HTERT RPE-1 (cell line): Measurements from ENCODE around the gene RRP1.

ENCODE experiments used
- in situ Hi-C: fragments of 300-500 bp; cut with MboI; formaldehyde crosslinking; loops from 4 replicates; pipeline ENCODE4 v1.14.3; 2020; ENCODE audit warnings: low sequenced_read_pairs

Gene RRP1

DNA sequence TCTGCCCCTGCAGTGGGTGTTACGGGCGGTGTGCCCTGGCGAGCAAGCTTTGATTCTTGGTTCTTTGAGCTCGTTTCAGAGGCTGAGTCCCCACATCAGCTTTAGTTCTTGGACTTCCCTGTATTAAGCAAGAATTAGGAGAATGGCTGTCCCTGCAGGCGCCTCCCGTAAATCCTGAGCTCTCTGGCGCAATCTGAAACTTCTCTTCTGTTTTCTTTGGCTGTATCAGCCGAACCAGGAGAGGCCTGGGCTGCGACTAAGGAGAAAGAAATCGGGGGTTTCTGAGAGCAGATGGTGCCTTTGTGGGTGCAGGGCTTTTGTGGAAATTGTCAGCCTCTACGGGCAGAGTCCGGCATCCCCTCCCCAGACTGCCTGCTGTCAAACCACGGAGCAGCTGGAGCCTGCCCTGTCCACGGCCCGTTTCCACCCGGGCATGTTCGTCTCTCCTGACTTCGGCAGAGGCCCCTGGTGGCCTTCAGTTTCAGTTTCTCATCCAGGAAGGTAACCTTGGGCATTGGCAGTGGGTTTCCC, 31.2 kb upstream of the RRP1 start:
- in situ Hi-C loops, result no loop called here

DNA sequence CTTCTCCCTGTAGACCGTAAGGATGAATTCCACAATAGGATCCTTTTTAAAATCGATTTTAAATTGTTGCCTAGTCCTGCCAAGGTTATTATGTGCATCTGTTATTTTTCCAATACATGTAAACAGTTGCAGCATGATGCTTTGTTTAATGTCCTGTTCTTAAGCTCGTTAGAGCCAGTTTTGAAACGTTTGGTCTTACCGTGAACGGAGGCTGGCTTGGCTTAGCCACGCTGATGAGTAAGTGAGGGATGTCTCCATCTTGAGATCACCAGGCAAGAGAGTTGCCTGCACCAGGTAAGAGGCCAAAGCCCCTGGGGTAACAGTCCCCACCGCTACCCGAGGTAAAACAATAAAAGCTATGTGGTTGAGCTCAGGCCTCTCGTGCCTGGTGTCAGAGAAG, 30.6 kb upstream of the RRP1 start:
- in situ Hi-C loops, result no loop called here

DNA sequence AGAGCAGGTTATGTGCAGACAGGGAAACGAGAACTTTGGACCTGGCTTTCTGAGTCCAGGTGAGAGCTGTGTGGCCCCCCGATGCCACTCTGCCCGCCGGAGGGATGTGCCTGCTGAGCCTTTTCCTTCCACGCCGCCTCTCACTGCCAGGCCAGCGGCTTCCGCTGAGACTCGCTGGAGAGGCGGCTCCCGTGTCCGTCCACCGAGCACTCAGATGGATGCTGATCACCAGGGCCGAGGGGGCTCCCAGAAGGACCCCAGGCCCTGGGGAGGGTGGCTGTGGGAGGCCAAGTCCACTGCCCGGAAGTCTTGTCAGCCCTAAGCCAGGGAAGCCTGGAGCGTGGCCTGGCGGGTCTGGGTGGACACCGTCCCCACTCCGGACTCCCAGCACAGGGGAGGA, 29.7 kb upstream of the RRP1 start:
- in situ Hi-C loops, result no loop called here

DNA sequence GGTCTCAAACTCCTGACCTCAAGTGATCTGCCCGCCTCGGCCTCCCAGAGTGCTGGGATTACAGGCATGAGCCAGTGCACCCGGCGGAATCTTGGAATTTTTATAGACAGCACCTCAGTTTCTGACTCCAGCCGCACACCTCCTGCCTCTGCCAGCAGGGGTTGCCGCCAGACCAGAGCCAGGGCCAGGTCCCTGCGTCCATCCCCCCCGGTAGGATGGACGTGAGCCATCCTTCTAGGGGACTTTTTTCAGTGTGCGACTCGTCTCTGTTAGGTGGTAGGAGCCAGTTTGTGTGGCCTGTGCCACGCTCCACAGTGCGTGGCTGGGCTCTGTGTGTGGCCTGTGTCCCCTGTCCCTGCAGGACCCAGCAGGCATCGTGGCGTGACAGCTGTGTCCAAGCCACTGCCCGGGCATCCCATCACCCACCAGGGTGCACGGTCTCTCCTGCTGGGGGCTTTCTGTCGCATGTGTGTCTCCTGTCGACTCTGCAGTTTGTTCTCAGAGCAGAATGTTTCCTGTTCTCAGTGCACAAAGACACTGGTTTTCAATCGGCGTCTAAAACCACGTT, 28.9 kb upstream of the RRP1 start:
- in situ Hi-C loops, result no loop called here

DNA sequence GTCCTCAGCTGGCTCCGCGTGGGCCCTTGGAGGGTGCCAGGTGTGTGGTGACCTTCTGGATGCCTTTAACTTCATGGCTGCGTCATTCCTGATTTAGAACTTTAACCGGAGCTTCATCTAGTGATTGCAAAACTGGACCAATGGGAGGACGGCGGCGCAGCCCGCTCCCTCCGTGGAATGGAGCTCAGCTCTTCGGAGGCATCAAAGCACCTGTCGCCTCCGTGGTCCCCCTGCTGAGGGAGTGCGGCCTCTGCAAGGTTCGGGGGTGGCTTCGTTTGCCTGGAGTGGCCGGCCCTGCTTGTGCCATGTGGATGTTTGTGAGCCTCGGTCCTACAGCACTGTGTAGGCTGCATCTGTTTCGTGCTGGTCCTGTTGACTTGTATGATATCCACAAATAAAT, 27.5 kb upstream of the RRP1 start:
- in situ Hi-C loops, result no loop called here

DNA sequence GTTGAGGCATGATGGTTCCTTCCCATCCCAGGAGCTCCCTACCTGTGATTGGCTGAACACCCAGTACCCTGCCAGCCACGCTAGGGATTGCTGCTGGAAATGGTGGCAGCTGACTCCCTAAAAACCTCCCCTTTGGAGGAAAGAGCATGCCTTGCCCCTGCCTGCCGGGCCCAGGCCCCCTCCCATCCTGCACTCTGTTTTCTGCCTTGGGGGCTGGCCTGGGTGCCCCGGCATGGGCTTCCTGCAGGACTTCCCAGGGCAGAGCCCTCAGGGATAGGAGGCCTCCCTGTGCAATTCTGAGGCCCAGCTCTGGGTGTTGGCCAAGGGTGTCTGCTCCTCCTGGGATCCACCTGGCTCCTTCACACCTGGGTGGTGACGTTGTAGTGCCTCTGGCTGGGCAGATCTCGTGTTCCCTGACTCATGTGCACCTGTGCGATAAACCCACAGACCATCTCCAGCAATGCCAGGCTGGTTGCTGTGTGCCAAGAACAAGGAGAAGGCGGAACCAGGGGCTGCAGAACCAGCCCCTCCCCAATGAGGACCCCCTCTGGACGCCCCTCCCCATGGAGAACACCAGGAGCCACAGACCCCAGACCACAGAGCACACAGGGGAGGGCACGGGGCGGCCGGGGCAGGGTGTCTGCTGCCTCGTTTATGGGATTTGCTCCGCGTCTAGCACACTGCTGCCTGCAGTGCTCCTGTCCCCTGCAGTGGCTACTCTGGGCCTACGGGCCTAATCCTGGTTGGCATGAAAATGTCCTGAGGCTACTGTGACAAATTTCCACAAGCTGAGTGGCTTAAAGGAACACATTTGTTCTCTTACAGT, 26.9 kb upstream of the RRP1 start:
- in situ Hi-C loops, result no loop called here

DNA sequence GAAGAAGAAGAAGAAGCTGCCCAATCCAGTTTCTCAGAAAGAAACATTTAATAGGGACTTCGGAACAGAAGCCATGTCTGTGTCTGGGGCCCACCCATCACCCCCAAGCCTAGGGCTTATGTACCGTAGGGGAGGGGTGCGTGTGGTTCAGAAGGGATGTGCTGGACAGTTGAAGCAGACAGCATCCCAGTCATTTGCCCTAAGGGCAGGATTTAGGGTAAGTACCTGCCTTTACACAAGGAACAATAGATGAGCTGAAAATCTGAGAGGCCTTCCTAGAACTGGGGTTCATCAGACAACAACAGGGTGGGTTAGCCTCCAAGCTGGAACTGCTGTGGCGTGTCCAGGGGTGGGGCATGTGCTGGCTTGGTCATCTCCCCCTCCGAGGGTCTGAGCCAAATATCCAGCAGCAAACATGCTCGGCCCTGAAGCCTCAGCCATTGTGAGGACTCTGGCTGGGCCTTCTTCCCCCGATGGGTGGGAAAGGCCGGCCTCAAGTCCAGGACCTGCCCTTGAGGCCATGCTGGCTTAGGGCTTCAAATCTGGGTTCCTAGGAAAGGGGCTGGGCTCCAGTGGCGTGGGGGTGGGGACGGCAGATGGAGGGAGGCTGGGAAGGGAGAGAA, 25.4 kb upstream of the RRP1 start:
- in situ Hi-C loops, result no loop called here

DNA sequence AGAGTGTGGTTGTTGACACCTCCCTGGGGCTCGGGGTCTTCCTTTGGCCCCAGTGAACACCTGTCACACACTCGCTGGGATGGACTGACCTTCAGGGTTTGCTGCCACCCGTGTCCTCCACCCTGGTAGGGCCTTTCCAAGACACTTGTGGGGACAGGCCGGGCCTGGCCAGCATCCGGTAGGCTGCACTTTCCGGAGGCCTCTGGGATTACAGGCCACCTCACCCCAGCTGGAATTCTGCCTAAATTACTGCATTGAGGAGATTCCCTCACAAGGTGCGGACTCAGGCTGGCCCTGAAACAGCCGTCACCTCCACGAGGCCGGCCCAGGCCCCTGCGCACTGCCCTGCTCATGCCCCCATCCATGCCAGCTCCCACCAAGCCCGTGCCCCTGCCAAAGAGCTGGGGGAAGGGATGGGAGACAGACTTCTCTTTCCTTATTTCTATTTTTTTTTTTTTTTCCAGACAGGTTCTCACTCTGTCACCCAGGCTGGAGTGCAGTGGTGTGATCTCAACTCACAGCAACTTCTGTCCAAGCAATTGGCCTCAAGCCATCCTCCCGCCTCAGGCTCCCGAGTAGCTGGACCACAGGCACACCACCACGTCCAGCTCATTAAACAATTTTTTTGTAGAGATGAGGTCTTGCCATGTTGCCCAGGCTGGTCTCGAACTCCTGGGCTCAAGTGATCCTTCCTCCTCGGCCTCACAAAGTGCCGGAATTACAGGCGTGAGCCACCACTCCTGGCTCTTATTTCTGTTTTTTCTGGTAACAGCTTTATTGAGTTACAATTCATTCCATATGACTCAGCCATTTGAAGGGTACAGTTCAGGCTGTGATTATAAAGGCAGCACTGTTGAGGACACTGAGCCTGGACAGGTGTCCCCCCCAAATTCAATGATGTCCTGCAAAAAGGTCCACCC, 24.5 kb upstream of the RRP1 start:
- in situ Hi-C loops, result no loop called here

DNA sequence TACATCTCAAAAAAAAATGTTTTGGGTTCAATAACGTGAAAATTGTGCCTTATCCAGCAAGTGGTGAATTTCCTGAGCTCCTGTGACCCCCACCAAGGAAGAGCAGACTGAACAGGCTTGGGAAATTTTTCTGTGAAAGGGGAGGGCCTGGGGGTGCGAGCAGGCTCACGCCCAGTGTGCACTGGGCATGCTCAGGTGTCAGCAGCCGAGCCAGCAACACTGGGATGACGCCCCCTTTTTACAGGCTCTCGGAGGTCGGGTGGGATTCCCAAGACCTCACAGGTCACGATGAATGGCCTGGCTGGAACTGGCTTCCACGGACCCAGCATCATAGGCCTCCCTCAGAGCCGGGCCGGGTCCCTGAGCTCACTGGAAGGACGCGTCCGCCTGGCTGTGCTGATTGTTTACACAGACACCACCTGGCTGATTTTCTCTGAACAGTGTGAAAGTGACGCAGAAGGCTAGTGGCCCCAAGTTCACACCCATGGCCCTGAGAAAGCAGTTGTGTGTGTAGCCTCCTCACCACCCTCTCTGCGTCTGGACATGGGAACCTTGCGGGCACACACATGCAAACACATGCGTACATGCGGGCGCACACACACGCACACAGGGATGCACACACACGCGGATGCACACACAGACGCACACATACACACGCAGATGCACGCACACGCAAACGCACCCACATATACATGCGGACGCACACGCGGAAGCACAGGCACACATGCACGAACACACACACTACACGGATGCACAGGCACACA, 22.5 kb upstream of the RRP1 start:
- in situ Hi-C loops, result no loop called here

DNA sequence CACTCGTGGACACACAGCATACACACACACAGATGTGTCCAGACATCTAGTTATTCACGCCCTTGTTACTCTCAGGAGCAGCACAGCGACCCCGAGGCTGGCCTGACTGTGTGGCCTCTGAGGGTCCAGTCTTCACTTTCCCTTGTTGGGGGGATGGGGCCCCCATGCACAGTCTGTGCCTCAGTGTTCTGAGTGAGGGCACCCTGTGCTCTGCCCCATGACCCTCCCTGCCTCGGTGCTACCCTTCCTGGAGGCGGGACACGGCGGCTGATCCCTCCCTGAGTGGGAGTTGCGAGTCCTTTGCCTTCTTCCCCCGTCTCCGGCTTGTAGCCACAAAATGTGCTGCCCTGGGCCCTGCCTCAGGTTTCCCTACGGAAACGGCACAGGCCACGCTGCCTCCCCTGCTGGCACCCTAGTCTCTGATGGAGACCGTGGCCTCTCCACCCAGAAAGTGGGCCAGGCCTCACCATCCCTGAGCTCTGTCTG, 21.8 kb upstream of the RRP1 start:
- in situ Hi-C loops, result no loop called here

DNA sequence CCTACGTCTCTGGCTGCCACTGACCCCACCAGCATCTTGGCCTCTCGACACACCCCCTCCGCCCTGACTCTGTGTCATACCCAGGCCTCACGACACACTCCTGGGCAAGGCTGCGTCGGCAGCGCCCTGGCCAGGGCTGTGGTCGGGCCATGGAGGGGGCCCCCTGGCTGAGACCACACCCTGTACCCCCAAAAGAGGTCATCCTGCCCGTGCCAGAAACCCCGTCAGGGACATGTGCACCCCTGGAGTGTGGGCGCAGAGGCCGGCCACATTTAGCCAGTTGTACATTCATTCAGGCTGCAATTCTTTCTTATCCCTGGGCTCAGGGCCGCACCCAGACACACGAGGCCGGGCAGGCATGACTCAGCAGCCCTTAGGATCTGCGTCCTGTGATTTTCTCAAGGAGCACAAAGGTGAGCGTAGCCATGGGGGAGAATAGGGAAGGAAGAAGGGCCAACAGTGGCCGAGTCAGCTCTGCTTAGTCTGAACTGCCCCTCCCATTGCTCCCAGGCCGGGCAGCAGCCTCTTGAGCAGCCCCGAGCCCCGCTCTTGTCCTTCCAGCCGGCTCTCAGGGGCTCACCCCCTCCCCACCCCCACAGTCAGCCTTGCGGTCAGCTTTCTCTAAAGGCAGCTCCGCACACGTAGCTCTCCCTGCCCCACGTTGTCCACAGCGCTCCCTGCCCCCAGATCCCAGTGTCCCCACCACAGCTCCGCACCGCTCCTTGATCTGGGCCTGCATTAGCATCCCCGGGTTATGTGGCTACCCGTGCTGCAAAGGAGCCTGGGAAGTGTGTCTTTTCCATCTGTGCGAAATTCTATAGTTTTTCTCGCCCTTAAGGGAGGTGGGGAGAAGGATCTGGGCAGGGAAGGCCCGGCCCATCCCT, 21.2 kb upstream of the RRP1 start:
- in situ Hi-C loops, result no loop called here

DNA sequence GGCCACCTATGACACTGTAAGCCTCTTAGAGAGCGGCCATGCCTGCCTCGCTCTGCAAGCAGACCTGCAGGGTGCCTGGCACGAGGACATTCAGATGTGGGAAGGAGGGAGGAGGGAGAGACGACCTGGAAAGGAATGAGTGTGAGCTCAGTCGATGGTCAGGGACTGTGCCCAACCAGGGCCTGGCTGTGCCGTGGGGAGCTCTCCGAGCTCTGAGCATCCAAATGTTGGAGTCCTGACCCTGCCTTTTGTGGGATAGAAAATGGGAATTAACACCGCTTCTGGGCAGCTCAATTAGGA, 20.6 kb upstream of the RRP1 start:
- in situ Hi-C loops, result no loop called here

DNA sequence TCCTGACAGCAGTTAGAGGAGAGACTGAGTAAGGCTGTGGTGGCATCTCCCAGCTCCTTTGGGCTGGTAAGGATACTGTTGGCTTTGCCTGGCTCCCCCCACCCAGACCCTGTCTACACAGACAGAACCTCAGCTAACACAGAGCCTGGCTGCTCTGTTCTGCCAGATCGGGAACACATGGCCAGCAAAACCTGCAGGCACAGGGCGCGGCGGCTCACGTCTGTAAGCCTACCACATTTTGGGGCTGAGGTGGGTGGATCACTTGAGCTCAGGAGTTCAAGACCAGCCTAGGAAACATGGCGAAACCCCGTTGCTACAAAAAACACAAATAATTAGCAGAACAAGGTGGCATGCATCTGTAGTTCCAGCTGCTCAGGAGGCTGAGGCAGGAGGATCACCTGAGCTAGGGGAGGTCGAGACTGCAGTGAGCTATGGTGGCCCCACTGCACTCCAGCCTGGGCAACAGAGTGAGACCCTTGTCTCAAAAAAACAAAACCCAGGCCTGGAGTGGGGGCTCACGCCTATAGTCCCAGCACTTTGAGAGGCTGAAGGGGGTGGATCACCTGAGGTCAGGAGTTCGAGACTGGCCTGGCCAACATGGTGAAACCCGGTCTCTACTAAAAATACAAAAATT, 19.9 kb upstream of the RRP1 start:
- in situ Hi-C loops, result no loop called here

DNA sequence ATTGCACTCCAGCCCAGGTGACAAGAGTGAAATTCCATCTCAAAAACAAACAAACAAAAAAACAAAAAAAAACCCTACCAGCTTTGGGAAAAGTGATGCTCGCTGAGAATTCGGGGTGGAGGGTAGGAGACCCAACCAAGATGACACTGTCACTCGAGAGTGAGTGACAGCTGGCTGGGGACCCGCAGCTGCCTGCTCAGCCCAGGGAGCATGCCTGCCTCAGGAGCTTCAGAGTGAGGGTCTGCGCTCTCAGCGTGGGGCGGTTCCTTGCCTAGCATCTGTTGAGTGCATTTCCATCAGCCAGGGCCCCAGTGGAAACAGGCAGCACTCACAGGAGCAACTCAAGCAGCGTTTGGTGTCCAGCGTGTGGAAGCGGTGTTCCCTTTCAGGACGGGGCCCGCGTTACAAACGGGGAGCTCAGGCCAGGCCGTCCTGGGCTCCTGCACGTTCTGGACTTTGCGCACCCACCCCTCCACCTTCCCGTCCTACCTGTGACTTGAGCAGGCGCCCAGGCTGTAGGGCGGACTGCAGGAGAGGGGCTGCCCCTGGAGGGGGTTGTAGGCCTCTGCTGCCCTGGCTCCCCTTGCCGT, 19.2 kb upstream of the RRP1 start:
- in situ Hi-C loops, result no loop called here

DNA sequence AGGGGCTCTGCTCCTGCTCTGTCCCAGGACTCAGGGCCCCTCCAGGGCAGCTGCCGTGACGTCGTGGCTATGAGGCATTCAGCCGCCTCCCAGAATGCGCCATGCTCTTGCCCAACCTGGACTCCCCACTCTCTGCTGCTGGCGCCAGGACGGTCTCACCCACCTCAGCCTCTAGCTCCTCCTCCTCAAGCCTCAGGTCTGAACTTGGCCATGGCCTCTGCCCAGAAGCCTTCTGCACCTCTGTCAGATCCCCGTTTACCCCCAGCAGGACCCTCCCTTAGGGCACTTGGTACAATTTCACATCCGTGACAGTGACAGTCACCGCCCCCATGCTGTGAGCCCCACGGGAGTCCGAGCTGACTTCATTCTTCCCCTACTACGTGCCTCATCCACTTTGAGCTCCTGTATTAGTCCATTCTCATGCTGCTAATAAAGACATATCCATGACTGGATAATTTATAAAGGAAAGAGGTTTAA, 18.1 kb upstream of the RRP1 start:
- in situ Hi-C loops, result no loop called here

DNA sequence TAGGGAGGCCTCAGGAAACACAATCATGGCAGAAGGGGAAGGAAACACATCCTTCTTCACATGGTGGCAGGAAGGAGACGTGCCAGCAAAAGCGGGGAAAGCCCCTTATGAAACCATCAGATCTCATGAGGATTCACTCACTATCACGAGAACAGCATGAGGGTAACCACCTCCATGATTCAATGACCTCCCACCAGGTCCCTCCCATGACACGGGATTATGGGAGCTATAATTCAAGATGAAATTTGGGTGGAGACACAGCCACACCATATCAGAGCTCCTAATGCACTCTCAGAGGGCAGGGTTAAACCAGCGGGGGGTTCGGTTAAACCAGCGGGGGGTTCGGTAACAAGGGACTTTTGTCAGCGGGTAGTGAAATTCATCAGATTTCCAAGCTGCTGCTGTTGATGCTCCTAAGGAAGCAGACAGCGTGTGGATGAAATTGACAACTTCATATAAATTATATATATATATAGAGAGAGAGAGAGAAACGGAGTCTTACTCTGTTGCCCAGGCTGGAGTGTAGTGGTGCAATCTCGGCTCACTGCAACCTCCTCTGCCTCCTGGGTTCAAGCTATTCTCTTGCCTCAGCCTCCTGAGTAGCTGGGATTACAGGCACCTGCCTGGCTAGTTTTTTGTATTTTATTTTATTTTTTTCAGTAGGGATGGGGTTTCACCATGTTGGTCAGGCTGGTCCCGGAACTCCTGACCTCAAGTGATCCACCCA, 17.5 kb upstream of the RRP1 start:
- in situ Hi-C loops, result no loop called here

DNA sequence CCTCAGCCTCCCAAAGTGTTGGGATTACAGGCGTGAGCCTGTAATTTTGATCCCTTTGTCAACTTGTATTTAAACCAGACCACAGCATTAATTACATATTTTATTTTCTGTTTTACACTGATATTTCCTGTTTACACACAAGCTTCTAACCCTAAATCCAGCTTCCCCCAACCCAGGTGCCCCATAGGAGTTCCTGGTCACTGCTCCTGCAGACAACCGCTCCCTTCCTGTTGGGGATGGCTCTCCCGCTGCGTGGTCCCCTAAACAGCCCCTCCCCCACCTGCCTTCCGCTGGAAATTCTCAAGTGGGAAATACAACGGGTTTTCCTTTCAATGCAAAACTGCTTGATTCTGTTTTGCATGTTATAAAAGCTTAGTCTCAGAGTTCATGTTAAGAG, 17.0 kb upstream of the RRP1 start:
- in situ Hi-C loops, result no loop called here

DNA sequence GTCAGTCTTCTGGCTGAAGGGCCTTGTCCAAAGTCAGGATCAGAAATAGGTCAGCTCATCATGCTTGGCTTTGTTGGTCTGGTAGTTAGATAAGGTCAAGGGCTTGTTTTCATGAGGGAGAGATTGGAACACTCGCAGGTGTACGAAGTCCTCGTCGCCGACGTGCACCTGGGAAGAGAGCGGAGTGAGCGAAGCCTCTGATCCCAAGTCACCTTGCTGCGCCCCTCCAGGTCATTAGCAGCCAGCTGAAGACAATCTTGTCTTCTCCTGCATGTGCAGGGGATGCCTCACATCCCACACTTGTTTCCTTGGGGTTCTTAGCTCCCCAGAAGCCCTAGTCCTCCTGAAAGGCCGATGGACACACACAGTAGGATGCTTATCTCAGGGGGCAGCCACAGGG, 15.2 kb upstream of the RRP1 start:
- in situ Hi-C loops, result no loop called here
